ENCODE measurements around the gene ZNF654. TPM values are rescaled to one million over a fixed set of nuclear protein-coding genes. Genes with fewer than 3 reads are reported as not detected.
A peak's percentile ranks its signal among the peaks of the same experiment; 100 is the strongest.

The ZNF654 gene
- total and polyA plus RNA-seq, 2 experiments from 2014 or later: 6.3 to 16.2 TPM

- Histone ChIP-seq H3K27me3 (no peaks in the 10 kb centered on the region), H3K4me2 (peak overlapping the region; percentile 79), H3K4me1 (ENCODE audit: insufficient read depth) (no peaks in the 10 kb centered on the region), H4K20me1 (ENCODE audit: insufficient read depth, poor library complexity, severe bottlenecking) (peaks cover 8% of the 10 kb centered on the region), H3K4me3 (peak overlapping the region; percentile 52), H3K27ac (peak overlapping the region; percentile 90), H2AFZ (peak overlapping the region; percentile 95), H3K9me2 (replicated peaks; ENCODE audit: insufficient read depth) (no peaks in the 10 kb centered on the region), H3K79me2 (peaks cover 53% of the 10 kb centered on the region), H3K9me3 (ENCODE audit: low read depth) (no peaks in the 10 kb centered on the region), H3K36me3 (replicated peaks; ENCODE audit: insufficient read depth, low read depth) (no peaks in the 10 kb centered on the region)
- 2% methylated on average over 16 of the region's 16 CpGs for WGBS (ENCODE audit: low lambda C conversion rate, missing lambda C conversion rate)
- TF ChIP-seq, protein P1, sequence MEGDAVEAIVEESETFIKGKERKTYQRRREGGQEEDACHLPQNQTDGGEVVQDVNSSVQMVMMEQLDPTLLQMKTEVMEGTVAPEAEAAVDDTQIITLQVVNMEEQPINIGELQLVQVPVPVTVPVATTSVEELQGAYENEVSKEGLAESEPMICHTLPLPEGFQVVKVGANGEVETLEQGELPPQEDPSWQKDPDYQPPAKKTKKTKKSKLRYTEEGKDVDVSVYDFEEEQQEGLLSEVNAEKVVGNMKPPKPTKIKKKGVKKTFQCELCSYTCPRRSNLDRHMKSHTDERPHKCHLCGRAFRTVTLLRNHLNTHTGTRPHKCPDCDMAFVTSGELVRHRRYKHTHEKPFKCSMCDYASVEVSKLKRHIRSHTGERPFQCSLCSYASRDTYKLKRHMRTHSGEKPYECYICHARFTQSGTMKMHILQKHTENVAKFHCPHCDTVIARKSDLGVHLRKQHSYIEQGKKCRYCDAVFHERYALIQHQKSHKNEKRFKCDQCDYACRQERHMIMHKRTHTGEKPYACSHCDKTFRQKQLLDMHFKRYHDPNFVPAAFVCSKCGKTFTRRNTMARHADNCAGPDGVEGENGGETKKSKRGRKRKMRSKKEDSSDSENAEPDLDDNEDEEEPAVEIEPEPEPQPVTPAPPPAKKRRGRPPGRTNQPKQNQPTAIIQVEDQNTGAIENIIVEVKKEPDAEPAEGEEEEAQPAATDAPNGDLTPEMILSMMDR (IDR thresholded peaks at IDR 0.05; ENCODE audit: poor library complexity): no peak
- TF ChIP-seq EZH2phosphoT487 (IDR thresholded peaks at IDR 0.05; ENCODE audit: low read depth, severe bottlenecking, unreplicated experiment): no peak
- DNase-seq (ENCODE audit: low spot score): no peak
These were observed 90.0 kb downstream of the ZNF654 start for GRCh38 chr3:88149101-88149508.

DNA sequence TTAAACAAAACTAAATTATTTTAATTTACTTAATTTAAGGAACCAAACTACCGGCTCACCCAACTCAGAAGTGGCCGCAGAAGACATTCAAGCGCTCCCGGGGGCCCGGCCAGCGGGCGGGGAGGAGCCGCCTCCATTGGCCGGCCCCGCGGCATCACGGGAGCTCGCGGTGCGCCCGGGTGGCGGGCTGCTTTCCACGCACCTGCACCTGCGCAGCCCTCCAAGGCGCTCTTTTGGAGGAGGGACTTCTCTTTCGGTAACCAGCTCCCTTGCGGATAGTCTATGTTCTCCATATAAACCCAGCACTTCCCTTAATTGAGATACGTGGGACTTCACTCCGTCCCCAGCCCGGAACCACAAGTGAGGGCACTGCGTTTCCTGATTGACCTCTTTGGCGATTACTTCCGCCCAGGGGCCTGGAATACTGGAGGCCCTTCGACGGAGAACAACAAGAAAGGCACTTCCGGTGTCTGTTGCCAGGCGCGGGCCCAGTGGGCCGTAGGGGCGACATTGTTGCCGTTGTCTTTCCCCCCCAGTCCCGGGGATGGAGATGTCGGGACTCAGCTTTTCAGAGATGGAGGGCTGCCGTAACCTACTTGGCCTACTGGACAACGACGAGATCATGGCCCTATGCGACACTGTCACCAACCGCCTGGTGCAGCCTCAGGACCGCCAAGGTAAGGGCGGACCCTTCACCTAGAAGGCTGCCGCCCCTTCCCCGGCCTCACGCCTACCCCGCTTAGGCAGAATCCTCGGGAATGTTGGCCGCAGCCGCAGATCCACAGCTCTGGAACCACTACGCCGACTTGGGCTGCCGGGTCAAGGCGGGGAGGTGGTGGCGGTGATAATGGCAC is 90.7 kb downstream of the ZNF654 start, which contains the start of gene C3orf38:
TSS of gene C3orf38 (plus strand) at position 451 of the 854 bp plus-strand sequence. CDS start at position 545, 94 bp downstream.
- Histone ChIP-seq H3K36me3 (replicated peaks; ENCODE audit: insufficient read depth, low read depth) (no peaks in the 10 kb centered on the region), H3K4me2 (peak within 1 kb of the TSS; percentile 79), H3K4me1 (ENCODE audit: insufficient read depth) (no peaks in the 10 kb centered on the region), H3K4me3 (peak within 1 kb of the TSS; percentile 52), H3K9me2 (replicated peaks; ENCODE audit: insufficient read depth) (no peaks in the 10 kb centered on the region), H4K20me1 (ENCODE audit: insufficient read depth, poor library complexity, severe bottlenecking) (peaks cover 8% of the 10 kb centered on the region), H3K27ac (peak within 1 kb of the TSS; percentile 90), H3K27me3 (no peaks in the 10 kb centered on the region), H2AFZ (peak within 1 kb of the TSS; percentile 95), H3K79me2 (peaks cover 60% of the 10 kb centered on the region), H3K9me3 (ENCODE audit: low read depth) (no peaks in the 10 kb centered on the region)
- TF ChIP-seq EZH2phosphoT487 (IDR thresholded peaks at IDR 0.05; ENCODE audit: low read depth, severe bottlenecking, unreplicated experiment) (no peak), EZH2 (IDR thresholded peaks at IDR 0.05; ENCODE audit: borderline replicate concordance) (no peak)
- under 1% methylated on average over 57 of the region's 57 CpGs for WGBS (ENCODE audit: low lambda C conversion rate, missing lambda C conversion rate)
- peak; percentile 93 for DNase-seq (ENCODE audit: low spot score)

GRCh38 chr3:88150371-88150770 is 91.3 kb downstream of the ZNF654 start:
- peak overlapping the region; percentile 52 for H3K4me3 ChIP-seq
- no peaks in the 10 kb centered on the region for H3K9me3 ChIP-seq (ENCODE audit: low read depth)
- H3K27me3 ChIP-seq: no peaks in the 10 kb centered on the region
- no peaks in the 10 kb centered on the region for H3K36me3 ChIP-seq (replicated peaks; ENCODE audit: insufficient read depth, low read depth)
- 0% methylated on average over 8 of the region's 8 CpGs for WGBS (ENCODE audit: low lambda C conversion rate, missing lambda C conversion rate)
- DNase-seq (ENCODE audit: low spot score): peak; percentile 7
- H2AFZ ChIP-seq: peak overlapping the region; percentile 95
- peaks cover 8% of the 10 kb centered on the region for H4K20me1 ChIP-seq (ENCODE audit: insufficient read depth, poor library complexity, severe bottlenecking)
- TF ChIP-seq EZH2 (IDR thresholded peaks at IDR 0.05; ENCODE audit: borderline replicate concordance): no peak
- TF ChIP-seq, protein P1 (IDR thresholded peaks at IDR 0.05; ENCODE audit: poor library complexity): no peak
- TF ChIP-seq EZH2phosphoT487 (IDR thresholded peaks at IDR 0.05; ENCODE audit: low read depth, severe bottlenecking, unreplicated experiment): no peak
- no peaks in the 10 kb centered on the region for H3K4me1 ChIP-seq (ENCODE audit: insufficient read depth)
- H3K79me2 ChIP-seq: peaks cover 64% of the 10 kb centered on the region
- no peaks in the 10 kb centered on the region for H3K9me2 ChIP-seq (replicated peaks; ENCODE audit: insufficient read depth)
- peak overlapping the region; percentile 79 for H3K4me2 ChIP-seq
- peak overlapping the region; percentile 90 for H3K27ac ChIP-seq

GRCh38 chr3:88150806-88151205 is 91.8 kb downstream of the ZNF654 start:
- peaks cover 8% of the 10 kb centered on the region for H4K20me1 ChIP-seq (ENCODE audit: insufficient read depth, poor library complexity, severe bottlenecking)
- H3K9me2 ChIP-seq (replicated peaks; ENCODE audit: insufficient read depth): no peaks in the 10 kb centered on the region
- no peaks in the 10 kb centered on the region for H3K9me3 ChIP-seq (ENCODE audit: low read depth)
- no peaks in the 10 kb centered on the region for H3K36me3 ChIP-seq (replicated peaks; ENCODE audit: insufficient read depth, low read depth)
- peak overlapping the region; percentile 90 for H3K27ac ChIP-seq
- no peaks in the 10 kb centered on the region for H3K27me3 ChIP-seq
- WGBS (ENCODE audit: low lambda C conversion rate, missing lambda C conversion rate): 1% methylated on average over 6 of the region's 6 CpGs
- TF ChIP-seq EZH2 (IDR thresholded peaks at IDR 0.05; ENCODE audit: borderline replicate concordance) (no peak), EZH2phosphoT487 (IDR thresholded peaks at IDR 0.05; ENCODE audit: low read depth, severe bottlenecking, unreplicated experiment) (no peak)
- TF ChIP-seq, protein P1 (IDR thresholded peaks at IDR 0.05; ENCODE audit: poor library complexity): no peak
- H3K4me2 ChIP-seq: peak overlapping the region; percentile 79
- H2AFZ ChIP-seq: peak overlapping the region; percentile 95
- no peak for DNase-seq (ENCODE audit: low spot score)
- peak overlapping the region; percentile 52 for H3K4me3 ChIP-seq
- H3K79me2 ChIP-seq: peaks cover 67% of the 10 kb centered on the region
- no peaks in the 10 kb centered on the region for H3K4me1 ChIP-seq (ENCODE audit: insufficient read depth)
